GM19468 (cell line): Measurements from ENCODE around the gene PHC2.
A peak's percentile ranks its signal among the peaks of the same experiment; 100 is the strongest.

Source experiments
- ATAC-seq: cut with Tn5 transposase; IDR thresholded peaks from one replicate; pipeline ENCODE4 v1.9.1; 2021; ENCODE audit warnings: mild to moderate bottlenecking, moderate library complexity, moderate number of reproducible peaks; ENCODE audit not compliant: unreplicated experiment; ENCODE audit errors: extremely low read depth

The PHC2 gene

GRCh38 chr1:33353531-33353930 is 77.4 kb downstream of the PHC2 start:
- no peak for ATAC-seq

GRCh38 chr1:33351281-33351660 is 79.6 kb downstream of the PHC2 start:
- no peak for ATAC-seq

GRCh38 chr1:33350611-33351280 is 80.1 kb downstream of the PHC2 start:
- no peak for ATAC-seq

GRCh38 chr1:33349778-33350610 is 80.9 kb downstream of the PHC2 start:
- ATAC-seq: peak; percentile 51

- peak; percentile 4 for ATAC-seq
These were observed 81.7 kb downstream of the PHC2 start for GRCh38 chr1:33349081-33349759.

GRCh38 chr1:33348676-33349080 is 82.2 kb downstream of the PHC2 start:
- no peak for ATAC-seq

GRCh38 chr1:33348194-33348593 is 82.7 kb downstream of the PHC2 start:
- ATAC-seq: no peak

GRCh38 chr1:33347650-33347992 is 83.3 kb downstream of the PHC2 start:
- ATAC-seq: no peak

- no peak for ATAC-seq
These were observed 83.8 kb downstream of the PHC2 start for GRCh38 chr1:33346927-33347649.

- no peak for ATAC-seq
These were observed 84.4 kb downstream of the PHC2 start for GRCh38 chr1:33346533-33346926.

- ATAC-seq: no peak
These were observed 85.9 kb downstream of the PHC2 start for GRCh38 chr1:33344896-33345560.

GRCh38 chr1:33343539-33343938 is 87.4 kb downstream of the PHC2 start:
- ATAC-seq: no peak

GRCh38 chr1:33342041-33342723 is 88.7 kb downstream of the PHC2 start:
- no peak for ATAC-seq

- ATAC-seq: no peak
These were observed 89.7 kb downstream of the PHC2 start for GRCh38 chr1:33341190-33341589.

GRCh38 chr1:33339413-33339812 is 91.5 kb downstream of the PHC2 start:
- ATAC-seq: no peak

- no peak for ATAC-seq
These were observed 92.3 kb downstream of the PHC2 start for GRCh38 chr1:33338440-33339211.

GRCh38 chr1:33338048-33338439 is 92.9 kb downstream of the PHC2 start:
- ATAC-seq: no peak

- no peak for ATAC-seq
These were observed 93.5 kb downstream of the PHC2 start for GRCh38 chr1:33337441-33337840.

GRCh38 chr1:33336580-33336979 is 94.3 kb downstream of the PHC2 start:
- no peak for ATAC-seq
